ENCODE results near the gene NACA. TPM values are rescaled to one million over a fixed set of nuclear protein-coding genes. Genes with fewer than 3 reads are reported as not detected.
"Not testable (repeated sequence)": the region's sequence is repeated elsewhere in the genome, so short reads cannot be mapped to it uniquely, and the experiment has no call there.

Gene NACA
- 1,132 and 1,145 TPM in 2 replicates for total RNA-seq (2014; rRNA removed; shearing (Covaris generic))

DNA sequence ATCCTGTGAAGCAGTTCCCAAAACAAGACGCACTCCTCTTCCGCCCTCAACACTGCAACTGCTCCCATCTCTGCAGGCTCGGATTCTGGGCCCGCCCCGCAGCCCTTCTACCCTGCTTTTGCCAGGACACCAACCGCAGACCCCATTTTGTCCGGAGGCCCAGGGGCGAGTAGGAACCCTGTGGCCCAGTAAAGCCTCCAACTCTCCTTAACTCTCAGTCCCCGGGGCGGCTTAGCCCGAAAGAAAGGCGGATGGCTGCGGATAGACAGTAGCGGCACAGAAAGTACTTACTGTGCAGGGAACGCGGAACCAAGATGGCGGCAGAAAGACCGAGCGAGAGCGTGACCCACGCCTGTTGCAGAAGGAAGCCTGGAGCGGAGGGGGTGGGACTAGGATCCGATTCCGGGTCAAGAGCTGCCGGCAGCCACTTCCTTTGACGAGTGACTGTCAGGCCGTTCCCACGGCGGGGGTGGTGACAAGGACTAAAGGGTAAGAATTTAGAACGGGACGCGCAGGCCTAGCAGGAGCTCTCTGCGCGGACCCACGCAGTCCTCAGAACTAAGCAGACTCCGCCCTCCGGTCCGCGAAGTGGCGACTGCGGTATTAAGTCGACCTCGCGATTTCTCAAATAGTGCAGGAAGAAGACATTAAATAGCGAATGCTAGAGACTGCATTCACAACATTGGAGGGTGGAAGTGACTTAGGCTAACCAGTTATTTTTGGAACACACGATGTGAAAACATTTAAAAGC, at the start of gene NACA:
NACA (minus strand) TSS at position 328 of the 751 bp plus-strand sequence. CDS start 778 bp downstream, outside the sequence.
- peak; percentile 98 for DNase-seq (ENCODE audit: low spot score)

DNA sequence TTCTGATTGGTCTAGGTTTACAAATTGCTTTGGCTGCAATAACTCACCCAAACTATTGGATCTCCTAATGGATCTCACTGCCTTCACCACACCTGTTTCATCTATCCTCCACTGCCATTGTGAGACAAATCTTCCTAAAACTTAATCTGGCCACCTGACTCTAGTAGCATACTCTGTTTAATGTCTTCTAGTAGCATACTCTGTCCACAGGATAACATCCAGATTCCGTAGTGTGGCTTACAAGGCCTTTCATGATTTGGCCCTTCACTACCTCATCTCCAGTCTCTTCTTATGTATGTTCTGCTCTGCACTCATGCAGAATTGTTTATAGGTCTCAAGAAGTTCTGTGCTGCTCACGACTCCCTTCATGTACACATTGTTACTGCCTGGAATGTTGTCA, 48.0 kb upstream of the NACA start:
- DNase-seq (ENCODE audit: low spot score): no peak

DNA sequence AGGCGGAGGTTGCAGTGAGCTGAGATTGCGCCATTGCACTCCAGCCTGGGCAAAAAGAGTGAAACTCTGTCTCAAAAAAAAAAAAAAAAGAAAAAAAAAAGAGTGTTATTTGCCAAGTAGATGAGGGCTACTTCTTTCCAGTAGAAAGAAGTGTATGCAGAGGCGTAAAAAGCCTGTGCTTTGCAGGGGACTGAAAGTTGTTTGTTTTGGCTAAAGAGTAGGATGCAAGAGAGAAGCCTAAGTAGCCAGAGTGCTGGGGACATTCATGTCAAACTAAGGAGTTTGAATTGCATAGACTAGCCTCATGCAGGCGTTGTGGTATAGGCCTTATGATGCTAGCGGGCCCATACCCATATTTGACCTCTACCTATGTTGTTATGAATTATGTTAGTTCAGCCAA, 47.5 kb upstream of the NACA start:
- no peak for DNase-seq (ENCODE audit: low spot score)

DNA sequence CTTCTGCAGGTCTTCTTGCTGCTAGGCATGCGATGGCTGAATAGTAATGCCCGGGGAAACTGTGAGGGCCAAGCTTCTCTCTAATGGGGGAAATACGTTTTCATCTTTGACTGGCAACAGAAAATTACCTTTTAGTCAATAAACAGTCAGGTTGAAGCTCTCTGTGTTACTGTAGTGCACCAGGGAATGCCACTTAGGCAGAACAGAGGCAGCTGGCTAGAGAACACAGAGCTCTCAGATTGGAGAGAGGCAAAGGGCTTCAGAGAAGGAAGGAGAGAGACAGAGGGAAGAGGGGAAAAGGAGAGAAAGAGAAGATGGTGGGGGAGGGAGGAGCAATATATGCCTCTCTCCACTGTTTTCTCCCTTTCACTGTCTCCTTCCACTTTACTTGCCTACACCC, 44.8 kb upstream of the NACA start:
- DNase-seq (ENCODE audit: low spot score): no peak

DNA sequence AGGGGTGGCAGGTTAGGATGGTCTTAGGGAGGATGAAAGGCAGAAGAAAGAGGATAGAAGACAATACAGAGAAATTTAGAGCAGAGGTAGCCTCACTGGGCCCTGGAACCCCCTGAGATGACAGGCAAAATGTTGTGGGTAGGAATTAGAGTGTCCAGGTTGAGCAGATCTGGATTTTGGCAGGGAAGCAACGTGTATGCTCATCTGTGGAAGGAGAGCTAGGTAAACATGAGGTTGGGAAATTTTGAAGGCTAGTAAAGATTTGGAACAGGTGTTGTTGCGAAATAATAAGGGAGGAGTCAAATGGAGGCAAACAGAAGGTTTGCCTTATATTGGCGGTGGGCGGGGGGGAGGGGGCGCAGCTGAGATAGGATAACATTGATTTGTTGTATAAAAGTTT, 43.3 kb upstream of the NACA start:
- DNase-seq (ENCODE audit: low spot score): no peak

DNA sequence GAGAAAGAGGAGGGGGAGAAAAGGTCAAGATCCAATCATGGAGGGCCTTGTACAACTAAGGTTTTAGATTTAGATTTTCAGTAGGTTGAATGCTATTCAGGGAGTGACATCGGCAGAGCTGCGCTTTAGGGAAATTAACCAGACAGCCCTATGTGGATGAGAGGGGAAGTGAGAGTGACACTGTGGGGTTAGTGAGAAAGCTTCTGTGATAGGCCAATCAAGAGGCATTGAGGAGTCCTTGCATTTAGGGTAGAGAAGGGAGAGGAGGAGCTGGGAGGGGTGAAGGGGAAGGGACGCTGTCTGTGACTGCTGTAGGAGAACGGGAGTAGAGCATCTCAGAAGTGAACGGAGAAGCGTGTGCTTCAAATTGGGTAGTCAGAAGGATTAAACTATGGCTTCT, 41.4 kb upstream of the NACA start:
- no peak for DNase-seq (ENCODE audit: low spot score)

DNA sequence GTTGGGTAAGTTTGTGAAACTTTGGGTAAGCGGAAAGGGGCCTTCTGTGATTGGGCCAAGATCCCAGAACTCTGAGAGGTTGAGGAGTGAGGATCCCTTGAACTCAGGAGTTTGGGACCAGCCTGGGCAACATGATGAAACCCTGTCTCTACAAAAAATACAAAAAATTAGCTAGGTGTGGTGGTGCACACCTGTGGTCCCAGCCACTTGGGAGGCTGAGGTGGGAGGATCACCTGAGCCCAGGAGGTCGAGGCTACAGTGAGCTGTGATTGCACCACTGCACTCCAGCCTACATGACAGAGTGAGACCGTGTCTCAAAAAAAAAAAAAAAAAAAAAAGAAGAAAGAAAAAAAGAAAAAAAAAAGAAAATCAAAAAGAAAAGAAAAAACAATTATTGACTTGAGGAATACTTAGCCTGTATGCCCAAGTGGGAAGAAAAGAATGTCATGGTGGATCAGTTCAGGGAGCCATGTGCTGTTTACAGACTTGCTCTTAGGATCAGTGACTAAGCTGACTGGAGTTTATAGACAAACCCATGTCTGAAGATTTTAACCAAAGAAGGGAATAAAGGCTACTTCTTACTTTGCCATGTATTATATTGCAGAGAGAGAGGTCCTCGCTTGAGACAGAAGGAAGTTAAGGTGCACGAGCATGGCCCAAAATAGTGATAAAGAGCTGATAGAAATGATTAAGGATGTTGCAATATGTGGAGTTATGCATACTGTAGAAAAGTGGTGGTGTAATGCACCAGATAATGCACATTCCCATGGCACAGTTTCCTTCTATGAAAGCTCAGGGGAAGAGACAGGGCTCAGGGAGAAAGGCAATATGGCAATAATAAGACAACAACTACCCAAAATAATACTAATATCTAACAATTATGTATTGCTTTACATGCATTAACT, 38.9 kb upstream of the NACA start:
- DNase-seq (ENCODE audit: low spot score): no peak

DNA sequence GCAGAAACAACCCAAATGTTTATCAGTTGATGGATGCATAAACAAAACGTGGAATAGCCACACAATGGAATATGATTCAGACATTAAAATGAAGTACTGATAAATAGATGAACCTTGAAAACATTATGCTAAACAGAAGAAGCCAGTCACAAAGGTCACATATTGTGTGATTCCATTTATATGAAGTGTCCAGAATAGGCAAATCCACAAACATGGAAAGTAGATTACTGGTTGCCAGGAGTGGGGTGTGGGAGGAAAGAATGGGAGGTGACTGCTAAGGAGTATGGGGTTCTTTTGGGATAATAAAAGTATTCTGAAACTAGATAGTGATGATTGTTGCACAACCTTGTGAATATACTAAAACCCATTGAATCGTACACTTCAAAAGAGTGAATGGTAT, 36.7 kb upstream of the NACA start:
- DNase-seq (ENCODE audit: low spot score): no peak

DNA sequence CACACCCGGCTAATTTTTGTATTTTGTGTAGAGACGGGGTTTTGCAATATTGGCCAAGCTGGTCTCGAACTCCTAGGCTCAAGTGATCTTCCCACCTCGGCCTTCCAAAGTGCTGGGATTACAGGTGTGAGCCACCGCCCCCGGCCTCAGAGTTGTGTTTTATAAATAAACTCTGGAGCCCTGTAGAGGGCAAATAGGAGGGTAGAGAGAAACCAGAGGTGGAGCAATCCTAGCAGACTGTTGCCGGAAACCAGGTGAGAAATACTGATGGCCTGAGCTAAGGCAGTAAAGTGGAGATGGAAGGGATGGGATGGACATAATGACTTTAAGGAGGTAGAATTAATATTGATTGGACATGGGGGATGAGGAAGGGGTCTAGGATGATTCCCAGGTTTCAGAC, 35.4 kb upstream of the NACA start:
- DNase-seq (ENCODE audit: low spot score): no peak

DNA sequence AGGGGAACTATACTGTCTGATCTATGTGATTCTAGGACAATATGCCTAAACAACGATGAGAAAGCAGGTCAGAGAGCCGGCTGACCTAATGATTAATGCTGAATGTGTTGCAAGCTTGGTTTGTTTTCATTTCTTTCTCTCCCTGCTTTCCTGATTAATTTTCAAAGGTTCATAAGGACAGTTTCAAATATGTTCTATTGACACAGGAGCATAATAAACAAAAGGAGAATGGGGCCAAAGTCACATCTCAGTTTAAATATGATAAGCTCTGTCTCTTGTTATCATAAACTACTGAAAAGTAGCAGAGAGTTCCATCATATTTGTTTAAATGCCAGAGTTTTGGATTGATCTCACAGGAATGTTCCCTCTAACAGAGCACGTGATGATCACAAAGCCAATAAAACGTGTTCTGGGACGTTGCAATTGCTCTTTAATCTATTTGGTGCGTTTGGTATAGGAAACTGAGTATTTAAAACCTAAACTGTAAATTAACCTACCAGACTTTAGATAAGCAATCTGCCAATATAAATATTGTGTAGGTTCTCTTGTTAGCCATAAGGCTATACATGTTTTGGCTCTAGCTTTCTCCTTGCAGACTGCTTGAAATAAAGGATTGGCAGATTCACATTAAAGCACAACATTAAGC, 34.3 kb upstream of the NACA start:
- DNase-seq (ENCODE audit: low spot score): no peak

DNA sequence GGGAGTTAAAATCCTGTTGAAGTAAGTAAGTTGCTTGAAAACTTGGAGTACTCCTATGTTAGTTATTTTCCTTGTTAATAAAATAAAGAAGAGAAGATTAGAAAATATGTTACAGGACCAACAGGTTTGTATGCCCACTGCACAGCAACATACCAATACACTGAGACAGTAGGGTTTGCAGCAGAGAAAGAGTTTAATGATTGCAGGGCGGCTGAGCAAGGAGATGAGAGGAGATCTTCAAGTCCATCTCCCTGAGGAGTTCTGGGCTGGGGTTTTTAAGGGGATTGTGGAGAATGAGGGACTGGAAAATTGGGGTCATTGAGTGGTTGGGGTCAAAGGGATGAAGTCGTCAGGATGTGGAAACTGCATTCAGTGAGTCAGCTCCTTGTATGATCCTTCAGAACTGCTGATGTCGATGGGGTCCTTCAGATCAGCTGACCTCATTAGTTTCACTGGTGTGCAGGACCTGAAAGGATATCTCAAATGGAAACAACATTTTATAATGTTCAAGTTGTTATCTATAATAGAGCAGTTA, 33.7 kb upstream of the NACA start:
- DNase-seq (ENCODE audit: low spot score): no peak

DNA sequence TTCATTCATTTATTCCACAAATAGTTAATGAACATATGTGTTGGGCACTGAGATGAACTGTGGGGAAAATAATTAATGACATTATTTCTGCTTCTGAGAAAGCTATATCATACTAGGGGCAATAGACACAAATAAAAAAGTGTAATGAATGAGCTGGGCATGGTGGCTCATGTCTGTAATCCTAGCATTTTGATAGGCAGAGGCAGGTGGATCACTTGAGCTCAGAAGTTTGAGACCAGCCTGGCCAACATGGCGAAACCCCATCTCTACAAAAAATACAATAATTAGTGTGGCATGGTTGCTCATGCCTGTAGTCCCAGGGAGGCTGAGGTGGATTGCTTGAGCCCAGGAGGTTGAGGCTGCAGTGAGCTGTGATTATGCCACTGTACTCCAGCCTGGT, 32.9 kb upstream of the NACA start:
- DNase-seq (ENCODE audit: low spot score): not testable (repeated sequence)

DNA sequence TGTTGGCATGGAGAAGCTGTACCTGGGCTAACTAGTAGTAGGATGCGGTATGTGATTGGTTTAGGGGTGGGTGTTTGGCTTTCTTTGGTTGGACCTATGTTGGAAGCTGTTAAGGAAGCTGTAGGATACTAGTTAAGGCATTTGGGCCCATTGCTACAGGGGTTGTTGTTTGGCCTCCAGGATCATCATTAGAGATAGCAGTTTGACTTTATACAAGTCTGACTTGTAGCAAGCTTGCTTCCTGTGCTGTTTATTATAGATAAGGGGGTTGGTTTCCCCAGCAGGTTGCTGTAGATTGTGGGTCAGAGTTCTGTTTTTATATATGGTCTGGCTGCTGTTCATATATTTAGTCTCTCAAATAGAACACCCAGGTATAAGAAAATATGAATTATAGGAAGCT, 28.5 kb upstream of the NACA start:
- DNase-seq (ENCODE audit: low spot score): no peak

DNA sequence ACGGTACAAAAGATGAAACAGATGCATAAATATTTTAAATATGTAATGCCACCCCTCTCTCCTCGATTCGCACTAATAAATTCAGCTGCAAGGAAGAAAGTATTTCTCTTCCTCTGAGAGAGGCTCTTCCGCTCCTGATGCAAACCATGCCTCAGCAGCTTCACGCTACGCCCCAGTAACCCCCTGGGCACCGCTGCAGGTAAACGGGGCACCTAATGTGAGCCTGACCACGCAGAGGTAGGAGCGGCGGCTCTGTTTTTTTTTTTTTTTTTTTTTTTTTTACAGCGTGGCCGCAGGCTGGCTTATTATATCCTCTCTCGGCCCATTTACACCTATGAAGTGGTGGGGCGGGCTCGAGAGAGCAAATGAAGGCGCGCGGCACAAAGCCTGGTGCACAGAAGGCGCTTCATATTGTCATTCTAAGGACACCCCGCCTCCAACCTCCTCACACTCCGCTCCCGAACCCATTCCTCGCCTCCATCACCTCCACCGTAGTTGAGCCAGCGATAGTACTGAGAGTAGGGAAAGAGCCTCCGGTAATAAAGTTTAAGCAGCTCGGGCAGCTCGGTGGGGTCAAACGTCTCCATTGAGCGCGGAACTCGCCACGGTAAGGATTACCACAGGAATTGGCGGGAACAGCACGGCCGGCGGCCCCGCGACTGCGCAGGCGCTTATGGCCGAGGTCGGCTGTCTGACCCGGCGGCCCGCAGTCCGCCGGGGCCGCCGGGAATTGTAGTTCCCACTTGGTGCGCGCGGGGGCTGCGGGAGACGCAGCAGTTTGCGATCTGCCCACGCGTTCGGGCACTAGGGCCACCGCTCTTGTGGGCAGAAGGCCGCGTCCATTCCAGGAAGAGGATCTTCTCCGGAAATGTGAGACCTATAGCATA, 26.9 kb upstream of the NACA start, which contains the start of gene PRIM1:
PRIM1 (minus strand) TSS at position 612 of the 887 bp plus-strand sequence; CDS start at position 587, 25 bp downstream.
- peak; percentile 93 for DNase-seq (ENCODE audit: low spot score)

DNA sequence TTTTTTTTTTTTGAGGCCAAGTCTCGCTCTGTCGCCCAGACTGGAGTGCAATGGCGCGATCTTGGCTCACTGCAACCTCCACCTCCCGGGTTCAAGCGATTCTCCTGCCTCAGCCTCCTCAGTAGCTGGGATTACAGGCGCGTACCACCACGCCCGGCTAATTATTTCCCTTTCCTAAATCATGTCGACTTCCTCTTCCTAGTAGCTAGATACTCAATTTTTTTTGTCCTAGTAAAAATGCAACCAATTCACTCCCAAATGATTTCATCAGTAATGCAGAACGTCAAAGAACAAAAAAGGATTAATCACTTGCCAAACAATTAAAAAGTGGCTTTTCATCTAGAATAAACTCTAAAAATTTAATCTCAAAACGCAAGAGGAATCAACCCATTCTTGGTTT, 25.5 kb upstream of the NACA start:
- not testable (repeated sequence) for DNase-seq (ENCODE audit: low spot score)

DNA sequence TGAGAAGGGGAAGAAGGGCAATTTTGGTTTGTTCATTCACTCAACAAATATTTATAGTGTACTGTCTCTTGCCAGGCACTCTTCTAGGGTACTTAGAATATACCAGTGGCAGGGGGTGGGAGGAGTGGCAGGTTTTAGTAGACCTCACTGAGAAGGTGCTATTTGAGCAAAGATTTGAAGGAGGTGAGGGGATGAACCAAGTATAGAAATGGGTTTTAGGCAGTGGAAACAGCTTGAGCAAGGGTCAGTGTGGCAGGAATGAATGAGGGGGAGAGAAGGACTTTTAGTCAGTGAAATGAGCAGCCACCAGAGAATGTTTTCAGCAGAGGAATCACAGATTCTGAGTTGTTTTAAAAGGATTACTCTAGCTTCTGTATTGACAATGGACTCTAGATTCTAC, 24.8 kb upstream of the NACA start:
- DNase-seq (ENCODE audit: low spot score): no peak

DNA sequence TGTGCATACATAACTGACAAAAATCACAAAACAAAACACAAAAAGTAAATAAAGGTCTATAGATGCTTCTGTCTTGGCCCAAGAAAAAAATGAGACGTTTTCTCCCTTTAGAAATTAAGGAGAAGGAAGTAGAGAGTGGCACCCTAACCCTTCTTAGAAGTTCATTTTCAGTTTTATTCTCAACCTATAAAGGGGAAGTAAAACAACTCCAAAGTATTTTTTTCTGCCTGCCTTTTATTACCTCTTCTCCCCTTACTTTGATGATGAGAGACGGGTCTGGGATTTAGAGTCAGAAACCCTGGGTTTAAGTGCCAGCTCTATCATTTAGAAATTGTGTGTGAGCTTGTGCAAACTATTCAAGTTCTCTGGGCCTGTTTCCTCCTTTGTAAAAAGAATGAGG, 24.3 kb upstream of the NACA start:
- no peak for DNase-seq (ENCODE audit: low spot score)

DNA sequence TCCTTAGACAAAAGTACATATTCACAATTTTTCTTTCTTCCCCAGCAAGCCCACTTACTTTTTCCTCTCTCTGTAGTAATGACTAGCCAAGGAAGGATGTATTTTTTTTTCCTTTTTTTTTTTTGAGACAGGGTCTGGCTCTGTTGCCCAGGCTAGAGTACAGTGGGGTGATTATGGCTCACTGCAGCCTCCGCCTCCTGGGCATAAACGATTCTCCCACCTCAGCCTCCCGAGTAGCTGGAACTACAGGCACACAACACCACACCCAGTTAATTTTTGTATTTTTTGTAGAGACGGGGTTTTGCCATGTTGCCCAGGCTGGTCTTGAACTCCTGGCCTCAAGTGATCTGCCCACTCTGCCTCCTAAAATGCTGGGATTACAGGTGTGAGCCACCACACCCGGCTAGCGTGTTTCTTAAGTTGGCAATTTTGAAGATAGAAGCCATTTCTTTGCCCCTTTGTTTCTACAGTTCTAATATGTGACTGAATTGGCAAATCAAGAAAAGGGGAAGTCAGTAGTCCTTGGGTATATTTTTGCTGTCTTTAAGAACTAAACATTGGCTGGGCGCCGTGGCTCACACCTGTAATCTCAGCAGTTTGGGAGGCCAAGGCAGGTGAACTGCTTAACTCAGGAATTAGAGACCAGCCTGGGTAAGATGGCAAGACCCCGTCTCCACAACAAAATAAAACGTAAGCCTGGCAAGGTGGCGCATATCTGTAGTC, 3.2 kb upstream of the NACA start:
- DNase-seq (ENCODE audit: low spot score): no peak

DNA sequence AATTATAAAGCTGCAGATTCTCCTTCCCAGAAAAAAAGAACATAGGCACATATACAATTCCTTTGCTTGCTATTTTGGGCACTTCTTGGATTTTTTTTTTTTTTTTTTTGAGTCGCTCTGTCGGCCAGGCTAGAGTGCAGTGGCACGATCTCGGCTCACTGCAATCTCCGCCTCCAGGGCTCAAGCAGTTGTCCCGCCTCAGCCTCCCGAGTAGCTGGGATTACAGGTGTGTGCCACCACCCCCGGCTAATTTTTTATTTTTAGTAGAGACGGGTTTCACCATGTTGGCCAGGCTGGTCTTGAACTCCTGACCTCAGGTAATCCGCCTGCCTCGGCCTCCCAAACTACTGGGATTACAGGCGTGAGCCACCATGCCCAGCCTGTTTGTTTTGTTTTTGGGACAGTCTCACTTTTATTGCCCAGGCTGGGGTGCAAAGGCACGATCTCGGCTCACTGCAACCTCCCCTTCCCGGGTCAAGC, 1.1 kb upstream of the NACA start:
- DNase-seq (ENCODE audit: low spot score): not testable (repeated sequence)

DNA sequence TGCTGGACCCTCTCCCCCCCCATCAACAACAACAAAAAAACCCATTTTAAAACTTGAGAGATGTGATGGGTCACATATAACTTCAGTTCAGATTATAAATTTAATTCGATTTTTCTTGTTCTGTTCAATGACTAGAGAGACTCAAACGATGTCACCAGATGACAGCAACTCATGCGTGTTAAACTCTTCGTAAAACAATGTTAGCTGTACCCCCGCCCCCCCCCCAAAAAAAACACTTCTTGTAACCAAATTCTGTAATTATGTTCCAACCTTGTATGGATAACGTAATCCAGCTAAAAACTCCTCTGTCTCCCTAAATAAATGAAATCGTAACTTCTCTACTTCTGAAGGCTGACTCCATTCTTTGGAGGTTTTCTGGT, 614 bp upstream of the NACA start:
- peak; percentile 15 for DNase-seq (ENCODE audit: low spot score)

All from HT-29 (cell line).